CD4-positive, alpha-beta T cell treated with Interleukin-6 at 100 ng/mL for 8 hours (primary cell): ENCODE results near the gene FAM13B.

Source experiments
- DNase-seq: peaks from one replicate; pipeline ENCODE4 v3.0.0-alpha.2; 2020; ENCODE audit warnings: mixed read lengths, low spot score

FAM13B gene

DNA sequence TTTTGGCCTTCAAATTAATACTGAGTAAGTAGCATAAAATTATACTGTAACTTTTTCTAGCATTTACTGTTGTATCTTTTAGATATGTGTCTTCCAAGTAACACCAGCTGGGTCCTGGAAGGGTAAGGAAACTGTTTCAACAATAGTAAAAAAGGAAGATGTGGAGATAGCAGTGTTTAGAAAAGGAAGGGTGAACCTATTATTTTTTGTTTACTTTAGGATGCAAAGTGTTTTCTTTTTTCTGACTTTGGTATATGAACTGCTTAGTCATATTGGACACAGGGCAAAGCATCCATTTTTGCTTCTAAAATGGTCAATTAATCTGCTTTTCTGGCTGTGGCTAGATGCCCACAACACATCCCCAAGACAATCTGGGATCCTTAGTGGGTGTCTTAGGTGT is 138.3 kb downstream of the FAM13B start:
- no peak for DNase-seq

DNA sequence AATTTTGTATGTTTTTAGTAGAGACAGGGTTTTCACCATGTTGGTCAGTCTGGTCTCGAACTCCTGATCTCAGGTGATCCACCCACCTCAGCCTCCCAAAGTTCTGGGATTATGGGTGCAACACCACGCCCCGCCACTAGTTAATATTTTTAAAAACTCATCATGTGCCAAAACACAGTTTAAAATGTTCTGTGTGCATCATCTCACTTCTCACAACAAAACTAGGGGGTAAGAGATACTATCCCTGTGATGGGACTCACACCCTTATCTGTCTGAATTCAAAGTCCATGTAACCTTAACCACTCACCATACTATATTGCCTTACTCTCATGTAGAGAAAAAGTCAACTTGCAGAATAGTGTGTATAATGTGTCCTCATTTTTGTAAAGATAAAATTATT is 141.0 kb downstream of the FAM13B start:
- no peak for DNase-seq

DNA sequence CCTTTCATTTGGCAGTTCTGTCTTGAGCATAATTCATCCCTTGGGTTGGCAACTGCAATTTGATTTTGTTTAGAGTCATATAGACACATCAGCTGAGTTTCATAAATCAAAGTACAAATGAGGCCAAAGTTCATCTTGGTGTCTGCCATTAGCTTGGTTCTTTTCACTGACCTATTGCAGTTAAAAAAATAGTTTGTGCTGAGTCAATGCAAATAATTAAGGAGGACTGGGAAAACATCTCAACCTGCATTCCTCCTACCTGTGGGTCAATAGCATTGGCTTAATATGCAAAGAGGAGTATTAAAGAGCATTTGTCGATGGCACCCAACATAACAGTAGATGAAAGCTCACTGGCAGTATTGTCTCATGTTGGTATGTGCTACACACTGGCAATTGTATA is 142.0 kb downstream of the FAM13B start:
- DNase-seq, result no peak

DNA sequence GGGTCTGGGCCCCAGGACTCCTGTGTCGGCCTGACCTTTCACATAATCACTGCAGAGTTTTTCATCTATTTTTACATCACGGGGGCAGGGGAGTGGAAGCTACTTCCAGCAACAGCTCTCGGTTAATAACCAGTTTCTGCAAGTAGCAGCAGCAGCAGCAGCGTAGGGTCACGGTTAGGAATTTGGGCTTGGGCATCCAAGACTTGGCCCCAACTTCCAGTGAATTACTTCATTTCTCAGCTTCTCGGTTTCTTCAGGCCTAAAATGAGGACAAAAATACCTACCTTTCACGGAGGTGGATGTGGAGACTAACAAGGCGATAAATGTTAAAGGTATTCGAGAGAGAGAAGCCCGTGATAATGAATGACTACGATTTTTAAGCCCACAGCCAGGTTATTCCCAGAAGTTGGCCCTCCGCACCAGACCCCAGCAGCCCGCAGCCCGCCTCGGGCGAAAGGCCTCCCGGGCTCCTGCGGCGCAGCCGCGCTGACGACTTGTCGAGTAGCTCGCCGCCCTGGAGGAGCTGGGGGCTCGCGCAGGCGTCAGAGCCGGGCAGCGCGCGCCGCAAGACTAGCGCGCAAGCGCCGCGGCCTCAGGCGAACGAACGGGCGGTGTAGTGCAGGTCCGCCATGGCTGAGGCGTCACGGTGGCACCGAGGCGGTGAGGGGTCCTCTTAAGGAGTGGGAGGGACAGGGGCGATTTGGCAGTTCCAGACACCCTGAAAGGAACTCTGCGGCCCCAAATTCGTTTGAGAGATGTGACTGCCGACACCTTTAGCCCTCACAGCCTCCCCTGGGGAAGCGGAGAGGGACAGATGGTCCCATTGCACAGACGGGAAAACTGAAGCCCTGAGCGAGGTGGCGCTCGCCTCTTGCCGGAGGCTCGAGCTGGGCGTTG is 143.8 kb downstream of the FAM13B start, which contains the start of gene PKD2L2:
Gene PKD2L2, plus strand, starts transcription at position 595 of the 897 bp plus-strand sequence. Its CDS starts 35 bp downstream, at position 630.
- DNase-seq, result peak; percentile 80

DNA sequence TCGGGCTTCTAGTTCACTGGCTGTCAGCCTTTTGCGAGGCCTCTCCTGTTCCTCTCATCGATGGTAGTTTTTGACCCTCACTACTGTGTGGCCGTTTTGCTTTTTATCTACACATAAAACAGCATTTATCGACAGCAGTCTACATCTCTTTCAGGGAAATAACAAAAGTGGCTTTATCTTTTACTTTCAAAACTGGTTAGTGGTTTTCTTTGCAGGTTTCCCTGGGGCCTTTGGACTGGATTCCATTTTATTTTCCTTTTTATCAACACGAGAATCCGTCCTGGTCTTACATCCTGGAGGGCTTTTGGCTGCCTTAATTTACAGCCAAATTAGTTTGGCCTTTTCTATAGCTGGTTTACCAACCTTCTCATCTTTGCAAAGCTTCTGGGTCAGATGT is 144.4 kb downstream of the FAM13B start:
- no peak for DNase-seq
